ENCODE data around the gene NUAK1. TPM values are rescaled to one million over a fixed set of nuclear protein-coding genes. Genes with fewer than 3 reads are reported as not detected.

NUAK1 gene
- total and polyA plus RNA-seq, 2 donors from 2014 or later: 2.9 to 28.8 TPM

DNA sequence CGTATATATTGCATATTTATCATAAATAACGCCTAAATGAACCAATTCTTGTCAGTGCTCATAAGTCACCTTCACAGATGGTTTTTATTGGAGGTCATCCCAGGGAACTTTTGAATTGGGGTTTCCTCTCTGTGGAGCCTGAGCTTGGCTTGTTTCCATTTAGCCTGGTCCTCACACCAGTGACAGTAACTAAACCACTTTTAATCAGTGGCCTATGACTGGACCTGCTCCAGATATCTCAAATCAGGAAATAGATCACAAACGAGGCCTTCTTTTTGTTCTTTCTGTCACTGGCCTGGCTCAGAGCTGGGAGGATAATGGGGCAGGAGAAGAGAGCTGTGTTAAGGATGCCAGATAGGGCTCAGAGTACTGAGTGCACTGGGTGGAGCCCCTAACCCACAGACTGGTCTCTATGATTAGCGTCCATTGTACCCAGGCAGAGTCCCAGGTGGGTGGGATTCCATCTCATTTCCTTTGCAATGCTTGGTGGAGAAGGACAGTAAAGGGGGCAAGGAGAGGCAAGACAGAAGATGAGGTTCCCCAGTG lies 92.4 kb downstream of the NUAK1 start:
- no peak for FAIRE-seq
- DNase-seq: no peak
- H3K27me3 ChIP-seq (ENCODE audit: control insufficient read depth, insufficient read depth, low read length): no peaks in the 10 kb centered on the region
- TF ChIP-seq, protein P1, sequence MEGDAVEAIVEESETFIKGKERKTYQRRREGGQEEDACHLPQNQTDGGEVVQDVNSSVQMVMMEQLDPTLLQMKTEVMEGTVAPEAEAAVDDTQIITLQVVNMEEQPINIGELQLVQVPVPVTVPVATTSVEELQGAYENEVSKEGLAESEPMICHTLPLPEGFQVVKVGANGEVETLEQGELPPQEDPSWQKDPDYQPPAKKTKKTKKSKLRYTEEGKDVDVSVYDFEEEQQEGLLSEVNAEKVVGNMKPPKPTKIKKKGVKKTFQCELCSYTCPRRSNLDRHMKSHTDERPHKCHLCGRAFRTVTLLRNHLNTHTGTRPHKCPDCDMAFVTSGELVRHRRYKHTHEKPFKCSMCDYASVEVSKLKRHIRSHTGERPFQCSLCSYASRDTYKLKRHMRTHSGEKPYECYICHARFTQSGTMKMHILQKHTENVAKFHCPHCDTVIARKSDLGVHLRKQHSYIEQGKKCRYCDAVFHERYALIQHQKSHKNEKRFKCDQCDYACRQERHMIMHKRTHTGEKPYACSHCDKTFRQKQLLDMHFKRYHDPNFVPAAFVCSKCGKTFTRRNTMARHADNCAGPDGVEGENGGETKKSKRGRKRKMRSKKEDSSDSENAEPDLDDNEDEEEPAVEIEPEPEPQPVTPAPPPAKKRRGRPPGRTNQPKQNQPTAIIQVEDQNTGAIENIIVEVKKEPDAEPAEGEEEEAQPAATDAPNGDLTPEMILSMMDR (IDR thresholded peaks at IDR 0.05; ENCODE audit: borderline replicate concordance, extremely low read depth, insufficient read depth): no peak
- H3K4me3 ChIP-seq (ENCODE audit: low read length in 3 of 3): no peak overlapping the region
- intact Hi-C loops (cut with DNase I): no loop called here
- no peak overlapping the region for H3K9ac ChIP-seq (ENCODE audit: low read length in 3 of 3)
- H3K4me1 ChIP-seq (ENCODE audit: control insufficient read depth in 2 of 3, insufficient read depth in 2 of 3, low read depth in 1 of 3, low read length in 3 of 3): no peaks in the 10 kb centered on the region
- H3K27ac ChIP-seq (ENCODE audit: low read depth in 2 of 2, low read length in 2 of 2): no peak overlapping the region
- H3K9me3 ChIP-seq (ENCODE audit: control insufficient read depth in 2 of 3, insufficient read depth in 1 of 3, low read length in 3 of 3): no peaks in the 10 kb centered on the region
- H3K36me3 ChIP-seq (ENCODE audit: control insufficient read depth in 2 of 3, insufficient read depth in 3 of 3, low read length in 3 of 3): no peaks in the 10 kb centered on the region

DNA sequence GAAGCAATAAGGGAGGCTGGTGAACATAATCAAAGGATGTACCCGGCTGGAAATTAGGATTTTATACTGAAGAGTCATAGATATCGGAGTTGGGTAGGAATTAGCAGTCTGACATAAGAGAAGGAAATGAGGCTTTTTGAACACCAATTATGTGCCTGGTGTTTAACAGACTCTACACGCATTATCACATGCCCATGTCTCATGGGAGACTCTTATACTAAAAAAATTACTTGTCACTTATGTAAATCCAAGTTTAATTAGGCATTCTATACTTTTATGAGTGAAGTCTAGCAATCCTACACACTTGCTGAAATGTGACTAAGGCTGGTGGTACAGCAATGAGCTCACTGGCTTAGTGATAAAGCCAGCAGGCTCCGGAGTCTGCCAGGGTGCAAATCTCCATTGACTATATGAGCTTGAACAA lies 93.5 kb downstream of the NUAK1 start:
- H3K9me3 ChIP-seq (ENCODE audit: control insufficient read depth in 2 of 3, insufficient read depth in 1 of 3, low read length in 3 of 3): no peaks in the 10 kb centered on the region
- no peak for DNase-seq
- intact Hi-C loops (cut with DNase I): no loop called here
- no peak overlapping the region for H3K9ac ChIP-seq (ENCODE audit: low read length in 3 of 3)
- no peak for FAIRE-seq
- H3K27ac ChIP-seq (ENCODE audit: low read depth in 2 of 2, low read length in 2 of 2): no peak overlapping the region
- no peaks in the 10 kb centered on the region for H3K36me3 ChIP-seq (ENCODE audit: control insufficient read depth in 2 of 3, insufficient read depth in 3 of 3, low read length in 3 of 3)
- H3K27me3 ChIP-seq (ENCODE audit: control insufficient read depth, insufficient read depth, low read length): no peaks in the 10 kb centered on the region
- no peaks in the 10 kb centered on the region for H3K4me1 ChIP-seq (ENCODE audit: control insufficient read depth in 2 of 3, insufficient read depth in 2 of 3, low read depth in 1 of 3, low read length in 3 of 3)
- no peak overlapping the region for H3K4me3 ChIP-seq (ENCODE audit: low read length in 3 of 3)
- TF ChIP-seq, protein P1 (IDR thresholded peaks at IDR 0.05; ENCODE audit: borderline replicate concordance, extremely low read depth, insufficient read depth): no peak

DNA sequence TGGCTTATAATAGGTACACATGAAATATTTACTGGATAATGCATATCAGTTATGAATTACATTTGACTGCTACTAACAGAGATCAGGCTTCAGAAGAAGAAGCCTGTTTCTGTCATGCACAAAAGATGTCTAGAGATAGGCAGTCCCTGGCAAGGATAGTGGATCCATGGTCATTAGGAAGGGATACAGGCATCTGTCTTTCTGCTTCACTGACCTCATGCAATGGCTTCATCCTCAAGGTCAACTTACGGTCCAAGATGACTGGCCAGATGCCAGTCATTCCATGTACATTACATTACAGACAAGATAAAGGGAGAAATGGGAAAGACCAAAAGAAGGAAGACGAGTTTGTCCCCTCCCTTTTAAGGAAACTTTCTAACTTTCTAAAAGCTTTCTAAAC lies 94.0 kb downstream of the NUAK1 start:
- no peaks in the 10 kb centered on the region for H3K27me3 ChIP-seq (ENCODE audit: control insufficient read depth, insufficient read depth, low read length)
- DNase-seq (peak in 1 of 5 donors; percentile 48), FAIRE-seq (no peak)
- H3K9me3 ChIP-seq (ENCODE audit: control insufficient read depth in 2 of 3, insufficient read depth in 1 of 3, low read length in 3 of 3): no peaks in the 10 kb centered on the region
- intact Hi-C loops (cut with DNase I): no loop called here
- no peak overlapping the region for H3K9ac ChIP-seq (ENCODE audit: low read length in 3 of 3)
- H3K4me3 ChIP-seq (ENCODE audit: low read length in 3 of 3): no peak overlapping the region
- no peaks in the 10 kb centered on the region for H3K4me1 ChIP-seq (ENCODE audit: control insufficient read depth in 2 of 3, insufficient read depth in 2 of 3, low read depth in 1 of 3, low read length in 3 of 3)
- H3K36me3 ChIP-seq (ENCODE audit: control insufficient read depth in 2 of 3, insufficient read depth in 3 of 3, low read length in 3 of 3): no peaks in the 10 kb centered on the region
- no peak overlapping the region for H3K27ac ChIP-seq (ENCODE audit: low read depth in 2 of 2, low read length in 2 of 2)
- TF ChIP-seq, protein P1 (IDR thresholded peaks at IDR 0.05; ENCODE audit: borderline replicate concordance, extremely low read depth, insufficient read depth): no peak

DNA sequence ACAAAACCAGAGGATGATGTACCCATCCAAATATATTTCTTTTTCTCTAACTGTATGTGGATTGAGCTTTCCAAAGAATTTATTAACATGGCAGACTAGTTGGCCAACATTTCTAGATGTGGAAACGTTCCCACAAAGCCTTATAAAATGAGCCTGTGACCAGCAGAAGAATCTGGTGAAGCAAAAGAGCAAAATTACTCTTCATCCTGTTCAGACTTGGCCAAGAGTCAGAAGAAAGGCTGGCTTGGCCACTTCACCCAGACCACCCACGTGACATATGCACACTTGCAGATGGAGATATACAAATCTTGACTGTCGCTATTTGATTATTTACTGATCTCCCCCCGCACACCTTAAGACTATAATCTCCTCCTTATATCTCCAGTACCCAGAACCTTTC lies 96.7 kb downstream of the NUAK1 start:
- intact Hi-C loops (cut with DNase I): no loop called here
- no peak overlapping the region for H3K27ac ChIP-seq (ENCODE audit: low read depth in 2 of 2, low read length in 2 of 2)
- no peaks in the 10 kb centered on the region for H3K27me3 ChIP-seq (ENCODE audit: control insufficient read depth, insufficient read depth, low read length)
- FAIRE-seq: no peak
- TF ChIP-seq, protein P1 (IDR thresholded peaks at IDR 0.05; ENCODE audit: borderline replicate concordance, extremely low read depth, insufficient read depth): no peak
- no peaks in the 10 kb centered on the region for H3K9me3 ChIP-seq (ENCODE audit: control insufficient read depth in 2 of 3, insufficient read depth in 1 of 3, low read length in 3 of 3)
- no peaks in the 10 kb centered on the region for H3K36me3 ChIP-seq (ENCODE audit: control insufficient read depth in 2 of 3, insufficient read depth in 3 of 3, low read length in 3 of 3)
- H3K4me3 ChIP-seq (ENCODE audit: low read length in 3 of 3): no peak overlapping the region
- H3K4me1 ChIP-seq (ENCODE audit: control insufficient read depth in 2 of 3, insufficient read depth in 2 of 3, low read depth in 1 of 3, low read length in 3 of 3): no peaks in the 10 kb centered on the region
- no peak for DNase-seq
- no peak overlapping the region for H3K9ac ChIP-seq (ENCODE audit: low read length in 3 of 3)
